CD4-positive, alpha-beta T cell treated with Interleukin-6 for 4 hours (primary cell): ENCODE data around the gene RREB1.

Source experiments
- DNase-seq: peaks from one replicate; pipeline ENCODE4 v3.0.0-alpha.2; 2020; ENCODE audit warnings: mixed read lengths

Gene RREB1

DNA sequence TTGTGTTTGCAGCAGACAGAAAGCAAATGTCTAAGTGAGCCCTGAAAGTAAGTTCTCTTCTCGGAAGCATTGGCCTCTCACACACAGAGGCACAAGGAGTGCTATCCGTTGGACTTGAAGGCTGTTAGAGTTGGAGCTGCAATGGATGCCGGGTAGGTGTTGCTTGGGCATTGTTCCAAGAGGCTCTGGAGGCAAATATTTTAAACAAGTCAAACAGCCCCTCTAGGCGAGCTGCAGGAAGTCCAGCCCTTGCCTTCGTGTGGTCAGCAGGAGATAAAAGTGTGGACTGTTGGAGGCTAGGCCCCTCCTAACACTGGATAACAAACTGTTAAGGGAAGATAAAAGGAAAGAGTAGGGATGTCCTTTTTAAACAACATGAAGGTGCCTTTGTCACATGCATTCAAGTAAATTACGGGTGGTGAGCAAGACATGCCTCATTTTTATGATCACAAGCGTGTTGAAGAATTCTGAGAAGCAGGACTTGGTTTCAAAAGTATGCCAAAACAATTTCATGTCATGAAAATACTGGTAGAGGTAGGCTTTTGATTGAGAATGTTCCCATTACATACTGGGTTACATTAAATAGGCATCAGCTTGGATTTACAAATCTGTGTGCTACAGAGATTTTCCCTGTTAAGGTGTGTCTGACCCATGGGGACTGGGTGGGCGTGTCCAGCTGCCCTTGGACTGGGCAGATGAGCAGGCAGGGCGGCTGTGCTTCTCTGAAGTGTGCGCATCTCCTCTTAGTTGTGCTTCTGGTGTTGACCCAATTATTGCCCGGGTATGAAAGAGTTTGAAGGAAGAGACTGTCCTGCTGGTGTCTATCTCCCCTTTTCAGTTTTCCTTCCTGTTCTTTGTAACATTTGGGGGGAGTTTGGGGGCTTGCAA, 57.5 kb downstream of the RREB1 start:
- no peak for DNase-seq

DNA sequence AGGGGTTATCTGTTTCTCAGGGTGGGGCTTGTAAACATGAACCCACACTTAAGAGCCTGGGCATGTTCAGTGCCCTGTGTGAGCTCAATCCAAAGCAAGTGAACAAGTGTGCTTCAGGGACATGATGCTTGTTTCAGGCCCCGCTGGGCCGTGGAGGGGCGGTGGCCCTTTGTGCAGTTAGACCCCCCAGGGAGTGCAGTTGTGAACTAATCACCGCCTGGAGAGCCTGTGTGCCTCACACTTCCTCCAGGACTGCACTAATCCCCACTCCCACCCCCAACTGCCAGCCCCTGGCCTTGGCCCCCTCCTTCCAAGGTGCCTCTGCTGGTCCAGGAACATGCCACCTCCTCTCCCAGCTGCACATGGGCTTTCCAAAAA, 58.1 kb downstream of the RREB1 start:
- no peak for DNase-seq

DNA sequence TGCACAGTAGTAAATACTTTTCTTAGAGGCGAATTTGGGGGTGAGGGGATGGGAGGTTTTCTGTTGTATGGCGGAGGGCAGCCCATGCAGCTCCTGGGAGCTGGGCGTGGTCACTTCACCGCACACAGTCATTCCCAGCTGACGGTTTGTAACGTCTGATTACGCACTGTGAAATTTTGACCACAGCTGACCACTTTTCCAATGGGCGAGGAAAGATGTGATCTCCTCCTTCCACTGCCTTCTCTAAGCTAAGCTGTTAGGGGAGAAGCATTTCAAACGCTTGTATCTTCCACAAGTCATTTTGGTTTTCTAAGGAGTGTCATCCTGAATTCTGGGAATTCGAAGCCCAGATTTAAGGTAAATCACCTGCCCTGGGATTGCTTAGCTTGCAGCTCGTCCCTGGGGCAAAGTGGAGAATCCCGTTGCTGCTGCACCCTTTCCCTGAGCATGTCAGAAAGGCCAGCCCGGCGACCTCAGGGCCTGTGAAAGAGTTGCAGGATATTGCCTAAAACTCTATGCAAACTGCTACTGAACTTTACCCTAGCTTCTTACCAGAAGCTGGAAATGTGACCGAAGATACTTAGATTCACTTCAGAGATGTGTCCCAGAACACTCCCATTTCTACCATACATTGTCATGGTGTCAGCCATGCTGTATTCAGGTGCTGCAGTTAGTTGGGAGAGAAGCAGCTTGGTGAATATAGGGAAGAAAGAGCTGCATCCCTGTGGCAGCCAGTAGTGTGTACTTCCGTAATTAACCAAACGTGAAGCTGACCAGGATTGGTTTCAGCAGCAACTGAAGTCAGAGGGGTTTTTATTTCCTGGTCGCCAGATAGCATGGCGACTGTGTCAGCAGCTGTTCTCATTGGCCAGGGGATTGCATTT, 58.9 kb downstream of the RREB1 start:
- no peak for DNase-seq

DNA sequence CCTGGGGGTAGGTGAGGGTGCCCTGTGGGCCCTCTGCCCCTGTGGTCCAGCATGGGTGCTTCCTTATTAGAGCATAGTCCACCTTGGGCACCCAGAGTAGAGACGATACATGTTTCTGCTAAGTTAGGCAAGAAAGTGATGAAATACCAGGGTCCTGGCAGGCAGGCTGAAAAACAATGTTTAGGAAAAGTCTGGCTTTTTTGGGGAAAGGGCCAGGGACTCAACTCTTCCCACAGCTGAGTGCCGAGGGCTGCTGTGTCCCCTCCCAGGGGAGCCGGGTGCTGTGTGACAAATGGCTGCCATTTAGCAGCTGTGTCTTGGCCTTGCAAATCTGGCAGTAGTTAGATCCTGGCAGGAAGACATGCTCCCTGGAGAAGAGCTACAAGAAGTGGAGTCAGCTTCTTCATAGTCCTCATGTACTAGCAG, 61.5 kb downstream of the RREB1 start:
- no peak for DNase-seq

DNA sequence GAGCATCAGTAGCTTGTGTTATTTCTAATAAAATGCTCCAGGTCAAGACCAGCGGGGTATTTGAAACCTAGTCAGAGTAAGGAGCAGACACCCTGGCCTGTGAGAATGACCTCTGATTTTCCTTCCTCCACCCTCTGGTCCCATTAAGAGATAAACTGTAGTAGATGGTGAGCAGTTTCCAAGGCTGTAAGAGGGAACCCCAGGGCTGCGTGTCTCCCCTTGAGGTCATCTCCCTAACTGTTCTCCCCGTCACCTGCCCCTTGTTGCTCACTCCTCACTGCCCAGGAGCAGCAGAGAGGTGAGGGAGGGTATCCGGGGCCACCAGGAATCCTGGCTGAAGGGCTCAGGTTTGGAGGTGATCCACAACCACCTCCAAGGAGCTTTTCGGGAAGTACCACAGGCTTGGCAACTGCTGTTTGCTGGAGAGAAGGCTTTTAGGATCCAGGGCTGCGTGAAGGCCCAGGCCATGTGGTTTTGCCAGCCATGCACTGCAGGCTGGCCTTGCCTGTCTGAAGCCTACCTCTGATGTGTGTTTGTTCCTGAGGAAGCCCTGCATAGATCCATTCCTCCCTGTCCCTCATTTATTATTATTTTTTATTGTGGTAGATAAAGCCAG, 62.5 kb downstream of the RREB1 start:
- DNase-seq, result no peak

DNA sequence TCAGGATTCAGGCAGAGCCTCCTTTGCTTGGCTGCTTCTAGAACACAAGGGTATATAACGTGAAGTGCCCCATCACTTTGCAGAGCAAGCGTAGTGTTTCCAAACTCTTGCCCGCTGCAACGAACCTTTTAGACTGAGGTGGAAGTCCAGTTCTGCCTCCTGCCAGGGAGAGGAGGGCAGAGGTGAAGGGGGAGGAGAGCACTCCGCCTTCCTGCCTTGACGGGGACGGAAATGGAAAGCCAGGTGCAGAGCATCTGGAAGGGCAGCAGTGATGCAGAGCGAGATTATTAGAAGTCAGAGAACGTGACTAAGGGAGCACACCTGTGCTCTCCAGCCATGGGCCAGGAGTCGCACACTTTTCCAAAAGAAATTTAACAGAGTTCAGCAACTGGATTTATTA, 63.4 kb downstream of the RREB1 start:
- DNase-seq, result no peak

DNA sequence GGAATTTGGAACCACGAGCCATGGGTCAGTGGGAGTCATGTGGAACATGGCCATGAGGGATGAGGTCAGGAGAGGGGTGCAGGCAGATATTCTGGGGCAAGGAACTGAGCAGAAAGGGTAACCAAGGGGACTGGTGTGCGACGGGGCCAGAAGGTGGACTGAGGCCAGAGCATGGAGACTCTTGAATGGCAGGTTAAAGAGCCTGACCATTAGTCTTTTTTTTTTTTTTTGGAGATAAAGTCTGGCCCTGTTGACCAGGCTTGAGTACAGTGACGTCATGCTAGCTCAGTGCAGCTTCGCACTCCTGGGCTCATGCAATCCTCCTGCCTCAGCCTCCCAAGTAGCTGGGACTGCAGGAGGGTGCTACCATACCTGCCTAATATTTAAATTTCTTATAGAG, 64.0 kb downstream of the RREB1 start:
- DNase-seq, result no peak

DNA sequence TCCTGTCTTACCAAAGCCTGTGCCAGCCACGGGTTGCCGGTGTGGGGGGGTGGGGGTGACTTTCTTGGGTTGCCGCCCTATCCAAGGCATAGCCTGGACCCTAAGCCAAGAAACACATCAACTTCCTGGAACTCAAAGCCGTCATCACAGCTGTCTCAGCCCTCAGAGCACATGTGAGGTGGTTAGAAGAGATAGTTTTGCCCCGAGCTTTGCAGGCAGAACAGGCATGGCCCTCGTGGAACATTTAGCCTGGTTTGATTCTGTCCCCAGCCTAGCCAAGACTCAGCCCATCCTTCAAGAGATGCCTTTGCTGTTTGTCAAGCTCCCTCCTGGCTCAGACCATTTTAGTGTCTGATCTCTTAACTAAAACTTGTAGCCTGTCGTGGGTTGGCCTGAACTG, 64.9 kb downstream of the RREB1 start:
- no peak for DNase-seq

DNA sequence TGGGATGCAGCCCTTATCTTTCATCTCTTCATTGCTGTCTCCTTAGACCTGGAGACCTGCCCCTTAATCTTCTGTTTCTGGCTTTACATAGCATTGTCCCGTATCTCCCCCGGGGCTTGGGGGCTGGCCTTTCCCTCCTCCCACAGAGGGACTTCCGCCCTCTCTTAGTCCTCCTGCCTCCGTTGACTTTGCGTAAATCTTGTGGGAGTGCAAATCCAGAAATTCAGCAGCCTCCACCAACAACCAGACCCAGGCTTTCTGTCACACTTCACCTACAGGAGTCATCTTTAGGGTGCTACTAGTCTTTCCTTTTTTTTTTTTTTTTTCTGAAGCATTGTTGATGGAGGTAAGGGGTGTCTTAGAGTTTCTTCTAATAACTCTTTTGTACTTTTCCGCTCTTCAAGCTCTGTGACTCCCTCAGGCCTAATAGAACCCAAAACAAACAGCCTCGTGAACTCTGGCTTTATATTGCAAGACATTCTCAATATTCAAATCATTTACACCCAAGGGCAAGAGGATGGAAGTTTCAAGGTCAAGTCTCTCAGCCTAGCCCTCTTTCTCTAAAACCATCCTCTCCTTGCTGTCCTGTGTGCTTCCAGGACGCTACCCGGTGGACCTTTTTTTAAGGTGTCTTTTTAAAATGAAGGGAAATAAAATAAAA, 66.2 kb downstream of the RREB1 start:
- no peak for DNase-seq

DNA sequence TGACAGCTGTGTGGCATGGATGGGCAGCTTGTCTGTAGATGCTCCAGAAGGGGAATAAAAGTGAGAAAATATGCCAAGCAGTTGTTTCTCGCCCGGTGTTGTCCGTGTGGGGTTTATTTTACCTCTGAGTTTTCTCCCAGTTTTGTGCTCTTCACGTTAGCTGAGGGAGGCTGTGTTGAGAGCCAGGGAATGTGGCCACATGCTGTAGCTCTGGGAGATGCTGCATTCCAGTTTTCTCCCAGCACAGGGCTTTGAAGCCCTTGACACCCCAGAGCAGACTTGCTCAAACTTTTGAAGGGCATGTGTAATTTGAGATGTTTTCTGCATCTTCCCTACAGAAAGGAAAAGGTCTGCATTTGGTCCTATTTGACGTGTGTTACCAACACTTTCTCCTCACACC, 67.7 kb downstream of the RREB1 start:
- no peak for DNase-seq

DNA sequence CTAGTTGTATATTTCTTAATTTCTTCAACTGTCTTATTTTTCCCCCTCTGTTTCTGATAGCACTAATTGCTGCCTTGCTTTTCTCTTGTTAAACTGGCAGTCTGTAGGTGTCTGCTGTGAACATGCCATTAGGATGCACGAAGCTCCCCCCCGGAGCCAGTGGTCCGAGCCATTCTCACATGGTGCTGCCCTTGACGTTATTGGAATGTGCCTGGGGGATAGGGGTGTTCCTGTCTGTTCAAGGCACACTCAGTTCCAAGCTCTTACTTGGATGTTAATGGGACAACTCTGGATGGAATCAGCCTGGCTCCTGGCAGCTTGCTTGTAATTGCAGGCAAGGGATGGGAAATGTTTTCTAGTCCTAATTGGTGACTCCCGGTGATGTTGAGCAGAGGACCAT, 68.4 kb downstream of the RREB1 start:
- DNase-seq, result no peak

DNA sequence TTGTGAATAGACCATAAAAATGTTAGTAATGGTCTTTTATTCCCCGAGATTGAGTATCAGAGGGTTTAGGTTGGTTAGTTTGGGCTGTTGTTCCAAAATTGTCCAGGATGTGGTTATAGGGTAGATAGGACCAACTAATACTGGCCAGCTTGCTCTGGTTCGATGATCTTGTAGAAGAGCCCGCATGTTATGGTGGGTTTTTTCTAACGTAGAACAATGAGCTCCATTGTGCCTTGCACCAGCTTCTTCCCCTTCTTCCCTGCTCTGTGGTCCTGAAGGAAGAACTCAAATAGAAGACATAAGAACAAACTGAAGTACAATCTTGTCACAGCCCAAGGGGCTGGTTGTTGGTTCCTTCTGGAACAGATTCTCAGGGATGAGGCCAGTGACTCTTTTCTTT, 70.5 kb downstream of the RREB1 start:
- no peak for DNase-seq

DNA sequence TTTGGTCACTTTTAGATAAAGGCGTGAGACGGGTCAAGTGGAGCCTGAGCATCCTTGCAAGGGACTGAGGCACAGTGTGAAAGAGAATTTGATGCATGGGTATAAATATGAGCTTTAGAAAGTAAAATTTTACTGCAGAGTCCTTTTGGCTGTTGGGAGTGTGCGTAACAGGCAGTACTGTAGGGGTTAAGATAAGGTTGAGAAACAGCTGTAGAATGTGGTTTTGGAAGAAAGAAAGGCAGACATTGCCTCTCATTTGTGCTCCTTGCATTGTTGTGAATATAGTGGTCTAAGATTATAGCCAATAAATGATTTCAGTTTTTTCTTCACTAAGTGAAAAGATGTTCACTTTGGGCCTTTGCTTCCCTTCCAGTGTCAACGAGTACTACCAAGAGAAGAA, 73.0 kb downstream of the RREB1 start:
- DNase-seq, result no peak

DNA sequence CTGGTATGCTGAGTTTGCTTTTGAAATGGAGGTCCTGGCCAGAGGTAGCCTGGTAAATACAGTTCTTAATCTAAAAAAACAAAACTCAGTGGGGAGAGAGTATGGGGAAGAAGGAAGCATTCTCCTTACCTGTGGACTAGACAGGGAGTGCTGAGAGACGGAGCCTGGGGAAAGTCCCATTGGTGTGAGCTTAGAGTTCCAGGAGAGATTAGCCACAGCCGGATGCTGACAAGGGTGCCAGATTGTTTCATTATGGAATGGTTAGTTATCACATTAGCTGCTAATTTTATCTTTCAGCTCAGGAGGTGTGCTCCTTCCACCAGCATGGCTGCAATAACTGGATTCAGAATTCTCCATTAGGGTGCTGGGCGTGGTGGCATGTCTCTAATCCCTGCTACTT, 75.9 kb downstream of the RREB1 start:
- no peak for DNase-seq

DNA sequence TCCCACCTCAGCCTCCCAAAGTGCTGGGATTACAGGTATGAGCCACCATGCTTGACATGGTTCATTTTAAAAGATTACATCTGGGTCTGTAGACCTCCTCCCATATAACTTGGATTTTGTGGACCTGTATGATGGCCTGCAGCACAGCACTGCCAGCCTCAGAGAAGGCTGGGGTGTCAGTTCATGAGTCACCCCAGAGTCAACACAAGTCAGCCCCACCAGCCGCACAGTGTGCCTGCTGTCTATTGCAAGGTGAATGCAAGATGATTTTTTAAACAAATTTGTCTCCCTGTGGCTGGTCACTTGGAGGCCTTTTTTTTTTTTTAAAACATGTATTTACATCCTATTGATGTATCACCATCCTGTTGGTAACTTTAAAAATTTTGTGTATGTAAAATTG, 76.7 kb downstream of the RREB1 start:
- no peak for DNase-seq

DNA sequence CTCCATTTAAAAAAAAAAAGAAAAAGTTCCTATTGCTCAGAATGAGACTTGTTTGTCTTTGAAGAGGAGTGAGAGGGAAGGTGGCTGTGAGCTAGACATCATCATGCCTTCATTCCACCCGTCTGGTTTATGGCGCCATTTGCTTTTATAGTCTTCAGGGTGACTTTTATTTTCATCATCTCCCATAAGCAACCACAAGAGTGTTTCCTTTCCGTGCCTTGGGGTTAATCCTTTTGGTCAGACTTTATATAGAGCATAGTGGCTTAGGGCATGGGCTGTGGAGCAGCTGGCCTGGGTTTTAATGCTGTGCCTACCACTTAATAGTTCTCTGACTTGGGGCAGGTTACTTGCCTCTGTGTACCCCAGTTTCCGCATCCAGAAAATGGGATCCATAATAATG, 77.8 kb downstream of the RREB1 start:
- no peak for DNase-seq

DNA sequence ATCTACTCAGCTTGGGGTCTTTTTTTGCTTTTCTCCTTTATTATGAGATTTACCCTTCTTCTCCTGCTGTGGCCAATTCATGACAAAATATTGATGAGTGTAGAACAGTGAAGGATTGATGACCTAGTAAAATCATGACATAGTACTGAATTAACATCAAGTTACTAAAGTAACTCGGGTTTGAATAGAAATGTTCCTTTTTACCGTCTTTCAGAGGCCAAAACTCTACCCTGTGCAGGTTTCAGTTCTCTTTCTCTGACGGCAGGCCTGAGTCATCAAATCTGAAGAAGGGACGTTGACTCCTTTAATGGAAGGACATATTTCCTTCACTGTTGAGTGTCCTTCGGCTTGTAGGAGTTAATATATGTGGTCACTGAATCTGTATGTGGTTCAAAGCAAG, 80.7 kb downstream of the RREB1 start:
- no peak for DNase-seq

DNA sequence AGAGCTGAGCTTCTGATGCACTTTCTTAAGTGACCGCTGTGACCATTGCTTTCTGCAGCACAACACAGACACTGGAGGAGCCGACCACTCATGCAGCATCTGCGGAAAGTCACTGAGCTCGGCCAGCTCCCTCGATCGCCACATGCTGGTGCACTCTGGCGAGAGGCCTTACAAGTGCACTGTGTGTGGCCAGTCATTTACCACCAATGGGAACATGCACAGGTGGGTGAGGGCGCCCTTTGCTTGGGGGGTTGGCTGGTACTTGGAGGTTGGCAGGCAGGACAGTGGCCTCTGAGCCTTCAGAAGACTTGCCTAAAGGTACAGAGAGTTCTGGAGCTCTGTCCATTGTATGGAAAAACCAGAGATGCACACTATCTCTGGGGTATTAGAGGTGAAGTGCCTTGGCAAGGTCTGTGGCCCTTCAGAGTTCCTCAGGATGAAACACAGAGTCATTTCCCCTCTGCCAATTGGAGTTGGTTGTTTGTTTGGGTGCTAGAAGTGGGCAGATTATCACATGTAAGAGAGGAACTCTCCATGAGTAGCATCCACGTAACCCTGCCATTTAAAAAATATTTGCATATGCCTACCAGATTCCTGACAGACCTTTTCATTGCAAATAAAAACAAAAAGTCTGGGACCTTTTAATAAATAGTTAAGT, 81.5 kb downstream of the RREB1 start:
- no peak for DNase-seq

DNA sequence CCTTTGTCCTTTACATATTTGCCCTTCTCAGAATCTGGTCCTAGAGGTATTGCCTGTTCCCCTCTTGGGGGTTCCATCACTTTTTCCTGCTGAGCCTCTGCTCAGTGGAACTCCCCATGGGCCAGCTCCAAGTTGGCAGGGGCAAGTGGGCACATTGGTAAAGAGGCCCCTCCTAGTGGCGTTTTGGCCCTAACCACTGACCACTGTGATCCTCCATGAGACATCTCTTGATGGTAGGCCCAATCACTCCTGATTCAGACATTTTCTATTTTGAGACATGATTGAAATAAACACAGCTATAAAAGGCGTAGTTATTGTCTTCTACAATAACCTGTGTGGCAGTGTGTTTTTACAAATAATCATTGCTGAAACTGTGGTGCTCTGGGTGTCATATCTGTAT, 83.0 kb downstream of the RREB1 start:
- DNase-seq, result no peak

DNA sequence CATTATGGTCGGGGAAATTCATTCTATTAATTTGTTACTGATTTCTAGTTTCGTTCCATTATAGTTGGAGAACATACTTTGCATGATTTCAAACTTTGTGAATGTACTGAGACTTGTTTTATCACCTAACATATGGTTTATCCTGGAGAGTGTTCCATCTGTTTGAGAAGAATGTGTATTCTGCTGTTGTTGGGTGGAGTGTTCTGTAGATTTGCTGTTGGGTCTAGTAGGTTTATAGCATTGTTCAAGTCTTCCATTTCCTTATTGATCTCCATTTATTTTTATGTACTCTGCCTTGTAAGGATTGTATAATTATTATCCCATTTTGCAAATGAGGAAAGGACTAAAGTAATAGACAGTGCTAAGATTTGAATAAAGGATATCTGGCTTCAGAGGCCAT, 85.4 kb downstream of the RREB1 start:
- no peak for DNase-seq

DNA sequence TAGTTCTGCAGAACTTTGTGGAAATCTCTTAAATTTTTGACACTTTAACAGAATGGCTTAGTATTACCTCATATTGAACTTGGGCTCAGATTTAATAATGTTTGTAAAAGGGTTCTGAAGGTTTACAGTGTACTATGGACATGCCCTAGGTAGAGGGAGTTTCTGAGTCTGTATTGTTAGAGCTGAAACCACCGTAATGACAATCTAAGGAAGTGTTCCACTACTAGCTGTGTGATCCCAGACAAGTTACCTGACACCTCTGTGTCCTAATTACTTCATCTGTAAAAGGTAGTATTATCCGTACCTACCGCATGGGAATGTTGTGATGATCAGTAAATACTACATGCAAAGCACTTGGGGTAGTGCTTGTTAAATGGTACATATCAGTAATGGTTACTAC, 86.9 kb downstream of the RREB1 start:
- DNase-seq, result no peak

DNA sequence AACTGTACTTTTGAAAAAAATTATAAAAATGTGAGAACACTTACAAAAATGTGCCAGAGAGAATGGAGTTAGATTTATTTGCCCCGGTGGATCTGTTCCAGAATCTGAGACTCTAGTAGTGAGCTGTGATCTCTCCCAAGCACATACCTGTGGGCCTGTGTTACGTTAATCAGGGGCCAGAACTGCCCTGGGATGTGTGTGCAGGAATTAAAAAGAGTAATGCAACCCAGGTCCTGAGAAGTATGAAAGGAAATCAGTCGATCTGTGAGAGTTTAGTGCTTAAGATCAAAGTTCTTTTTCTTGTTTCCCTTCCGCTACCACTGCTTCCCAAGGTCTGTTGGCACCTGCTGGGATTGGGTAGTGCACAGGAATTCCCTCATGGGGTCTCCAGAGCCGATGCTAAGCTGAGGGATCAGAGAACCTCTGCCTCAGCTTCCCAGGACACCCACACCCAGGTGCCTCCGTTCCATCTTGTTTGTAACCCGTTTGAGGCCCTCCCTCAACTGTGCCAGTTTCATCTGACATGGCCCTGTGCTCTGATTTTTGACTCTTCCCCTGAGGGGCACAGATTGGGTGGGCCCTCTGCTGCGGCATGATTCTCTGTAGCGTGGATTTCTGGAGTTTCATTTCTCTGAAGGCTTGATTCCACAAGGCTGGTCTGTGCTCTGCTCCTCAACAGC, 87.7 kb downstream of the RREB1 start:
- DNase-seq, result no peak
